Astrocyte (in vitro differentiated cells and primary cell): ENCODE data around the gene CDK5RAP2.

Experiments
- EZH2 ChIP-seq: IDR thresholded peaks from 2 replicates; pipeline ENCODE4 v1.6.1; 2012; ENCODE audit warnings: mild to moderate bottlenecking, low read length, inconsistent platforms; ENCODE audit not compliant: insufficient read depth
- TF ChIP-seq, protein P1 (sequence below): IDR thresholded peaks from 2 replicates; pipeline ENCODE4 v1.5.1; 2011; ENCODE audit warnings: low read depth, mild to moderate bottlenecking, inconsistent platforms, low read length, moderate library complexity; ENCODE audit not compliant: insufficient read depth

DNA sequence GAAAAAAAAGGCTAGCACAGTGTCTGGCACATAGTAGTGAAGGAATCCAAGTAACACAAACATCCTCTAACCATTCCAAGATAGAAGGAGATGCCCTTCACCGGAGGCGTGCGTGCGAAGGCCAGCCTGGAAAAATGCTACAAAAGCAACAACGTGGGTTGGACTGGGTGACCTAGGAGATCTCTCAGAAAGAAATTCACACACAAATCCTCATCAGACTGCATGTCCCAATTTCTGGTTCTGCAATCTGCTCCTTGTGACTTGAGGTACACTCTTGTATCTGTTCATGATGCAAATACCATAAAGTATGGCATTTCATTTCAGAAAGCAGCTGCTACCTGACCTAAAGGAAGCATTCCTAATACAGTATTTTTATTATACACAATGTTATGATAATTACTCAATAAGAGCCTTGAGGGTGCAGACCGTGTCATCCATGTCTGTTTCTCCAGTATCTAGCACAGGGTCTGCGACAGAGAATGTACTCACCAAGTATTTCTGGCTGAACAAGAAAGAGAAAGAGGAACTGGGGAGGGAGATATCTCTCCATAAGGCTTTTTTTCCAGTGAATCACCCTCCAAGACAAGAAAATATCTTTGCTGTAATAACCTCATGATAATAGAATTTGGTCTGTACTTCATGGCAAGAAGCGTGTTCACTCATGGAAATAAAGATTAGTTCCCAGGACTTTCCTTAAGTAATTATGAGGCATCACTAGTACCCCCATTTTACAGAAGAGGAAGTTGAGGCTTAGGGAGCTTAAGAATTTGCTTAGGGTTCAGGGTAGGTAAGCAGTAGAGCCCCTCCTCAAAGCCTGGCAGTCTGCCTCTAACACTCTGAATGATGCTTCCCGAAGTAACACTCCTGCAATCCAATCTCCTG, 138.3 kb downstream of the CDK5RAP2 start:
- TF ChIP-seq, protein P1, sequence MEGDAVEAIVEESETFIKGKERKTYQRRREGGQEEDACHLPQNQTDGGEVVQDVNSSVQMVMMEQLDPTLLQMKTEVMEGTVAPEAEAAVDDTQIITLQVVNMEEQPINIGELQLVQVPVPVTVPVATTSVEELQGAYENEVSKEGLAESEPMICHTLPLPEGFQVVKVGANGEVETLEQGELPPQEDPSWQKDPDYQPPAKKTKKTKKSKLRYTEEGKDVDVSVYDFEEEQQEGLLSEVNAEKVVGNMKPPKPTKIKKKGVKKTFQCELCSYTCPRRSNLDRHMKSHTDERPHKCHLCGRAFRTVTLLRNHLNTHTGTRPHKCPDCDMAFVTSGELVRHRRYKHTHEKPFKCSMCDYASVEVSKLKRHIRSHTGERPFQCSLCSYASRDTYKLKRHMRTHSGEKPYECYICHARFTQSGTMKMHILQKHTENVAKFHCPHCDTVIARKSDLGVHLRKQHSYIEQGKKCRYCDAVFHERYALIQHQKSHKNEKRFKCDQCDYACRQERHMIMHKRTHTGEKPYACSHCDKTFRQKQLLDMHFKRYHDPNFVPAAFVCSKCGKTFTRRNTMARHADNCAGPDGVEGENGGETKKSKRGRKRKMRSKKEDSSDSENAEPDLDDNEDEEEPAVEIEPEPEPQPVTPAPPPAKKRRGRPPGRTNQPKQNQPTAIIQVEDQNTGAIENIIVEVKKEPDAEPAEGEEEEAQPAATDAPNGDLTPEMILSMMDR = no peak
- TF ChIP-seq EZH2 = no peak
